PFSK-1 (cell line): ENCODE measurements around the gene NEIL3.

Source experiments
- FOXP2 ChIP-seq: optimal IDR thresholded peaks from 2 replicates; pipeline ENCODE3; 2011; ENCODE audit warnings: borderline replicate concordance, control low read depth, inconsistent platforms; ENCODE audit not compliant: insufficient read depth; ENCODE audit errors: extremely low read length, extremely low read depth
- POLR2AphosphoS5 ChIP-seq: IDR thresholded peaks from 2 replicates; pipeline ENCODE4 v1.6.1; 2012; ENCODE audit warnings: low read depth, mild to moderate bottlenecking, control low read depth, low read length, moderate library complexity
- REST ChIP-seq, 2 experiments: IDR thresholded peaks; 2 replicates each; pipeline versions ENCODE4 v1.6.1 to v1.8.0; 2011 to 2012; ENCODE audit warnings: low read depth in 2 of 2, low read length in 2 of 2, control low read depth in 1 of 2, inconsistent platforms in 1 of 2, mild to moderate bottlenecking in 1 of 2, moderate library complexity in 1 of 2; ENCODE audit not compliant: insufficient read depth in 1 of 2
- SIN3A ChIP-seq: IDR thresholded peaks from 2 replicates; pipeline ENCODE4 v1.6.1; 2012; ENCODE audit warnings: mild to moderate bottlenecking, low read length, moderate library complexity, borderline replicate concordance; ENCODE audit not compliant: insufficient read depth
- TAF1 ChIP-seq: IDR thresholded peaks from 2 replicates; pipeline ENCODE4 v1.6.1; 2012; ENCODE audit warnings: low read length, control low read depth, borderline replicate concordance; ENCODE audit not compliant: insufficient read depth

NEIL3 gene

DNA sequence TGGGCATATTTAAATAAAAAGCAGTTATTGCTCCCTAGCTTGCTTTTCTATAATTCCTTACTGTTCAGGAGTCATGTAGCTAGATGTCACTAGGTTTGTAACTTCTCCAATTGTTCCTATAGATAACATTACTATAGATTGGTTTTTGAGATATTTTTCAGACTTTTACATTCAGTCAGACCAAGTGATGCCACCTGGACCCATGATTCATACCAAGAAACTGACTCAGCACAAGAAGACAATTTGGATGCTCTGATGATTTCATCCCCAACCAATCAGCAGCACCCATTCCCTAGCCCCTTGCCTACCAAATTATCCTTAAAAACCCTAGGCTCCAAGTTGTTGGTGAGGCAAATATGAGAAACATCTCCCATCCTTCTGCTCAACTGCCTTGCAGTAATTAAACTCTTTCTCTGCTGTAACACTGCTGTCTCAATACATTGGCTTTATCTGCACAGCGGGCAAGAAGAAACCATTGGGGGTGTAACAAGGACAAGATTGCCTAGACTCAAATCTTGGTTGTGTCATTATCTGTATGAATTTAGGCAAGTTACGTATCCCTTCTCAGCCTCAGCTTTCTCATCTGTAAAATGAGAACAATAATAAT lies 11.8 kb upstream of the NEIL3 start:
- TF ChIP-seq POLR2AphosphoS5 (no peak), REST (IDR thresholded peaks at IDR 0.05; ENCODE audit: insufficient read depth in 1 of 2, low read depth in 2 of 2, low read length in 2 of 2) (no peak), FOXP2 (no peak), SIN3A (no peak), TAF1 (no peak)

DNA sequence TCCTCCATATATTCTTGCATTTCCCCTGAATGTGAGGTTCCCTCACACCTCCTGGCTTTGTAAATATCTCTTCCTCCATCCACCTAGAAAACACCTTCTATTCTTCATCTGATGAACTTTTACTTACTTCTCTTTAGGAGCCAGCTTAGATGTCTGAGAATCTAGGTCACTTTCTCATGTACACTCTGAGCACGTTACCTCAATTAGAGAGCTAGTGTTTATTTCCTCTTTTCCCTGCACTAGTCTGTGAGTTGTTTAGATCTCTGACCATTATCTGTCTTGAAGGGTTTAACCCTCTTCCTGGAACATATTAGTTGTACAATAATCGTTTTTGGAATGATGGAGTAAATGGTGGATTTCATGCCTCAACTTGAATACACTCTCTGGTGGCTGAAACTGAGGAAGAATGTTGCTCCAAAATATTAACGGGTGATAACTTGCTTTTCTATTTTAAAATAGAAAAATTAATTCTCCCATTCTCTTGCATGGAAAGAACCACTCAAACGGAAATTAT lies 8.5 kb upstream of the NEIL3 start:
- TF ChIP-seq SIN3A, result no peak
- TF ChIP-seq TAF1, result no peak
- TF ChIP-seq REST (IDR thresholded peaks at IDR 0.05; ENCODE audit: insufficient read depth in 1 of 2, low read depth in 2 of 2, low read length in 2 of 2), result no peak
- no peak for TF ChIP-seq POLR2AphosphoS5
- no peak for TF ChIP-seq FOXP2

DNA sequence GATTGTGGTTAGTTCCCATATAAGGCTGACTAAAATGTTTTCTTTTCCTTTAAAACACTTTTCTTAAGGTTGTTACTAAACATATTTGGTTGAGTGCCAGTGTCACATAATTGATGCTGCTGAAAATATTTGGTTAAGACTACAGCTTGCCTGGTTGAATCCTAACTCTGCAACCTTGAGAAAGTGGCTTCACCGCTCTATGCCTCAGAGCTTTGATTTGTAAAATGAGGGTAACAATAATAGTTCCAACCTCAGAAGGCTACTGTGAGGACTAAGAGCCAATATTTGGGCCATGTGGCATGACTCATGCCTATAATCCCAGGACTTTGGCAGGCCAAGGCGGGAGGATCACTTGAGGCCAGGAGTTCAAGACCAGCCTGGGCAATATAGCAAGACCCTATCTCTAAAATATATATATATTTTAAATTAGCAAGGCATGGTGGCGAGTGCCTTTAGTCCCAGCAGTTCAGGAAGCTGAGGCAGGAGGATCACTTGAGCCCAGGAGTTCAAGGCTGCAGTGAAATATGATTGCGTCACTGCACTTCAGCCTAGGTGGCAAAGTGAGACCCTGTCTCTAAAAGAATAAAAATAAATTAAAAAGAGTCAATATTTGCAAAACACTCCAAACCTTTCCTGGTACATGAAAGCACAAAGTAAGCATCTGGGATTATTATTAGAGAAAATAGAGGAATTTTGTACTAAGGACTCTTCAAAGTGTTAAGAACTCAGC lies 7.1 kb upstream of the NEIL3 start:
- TF ChIP-seq FOXP2 (no peak), TAF1 (no peak), REST (IDR thresholded peaks at IDR 0.05; ENCODE audit: insufficient read depth in 1 of 2, low read depth in 2 of 2, low read length in 2 of 2) (no peak), POLR2AphosphoS5 (no peak), SIN3A (no peak)

- TF ChIP-seq FOXP2 (no peak), POLR2AphosphoS5 (no peak), TAF1 (no peak), REST (IDR thresholded peaks at IDR 0.05; ENCODE audit: insufficient read depth in 1 of 2, low read depth in 2 of 2, low read length in 2 of 2) (no peak), SIN3A (no peak)
Observed at GRCh38 chr4:177304094-177304493, 5.6 kb upstream of the NEIL3 start.
